ENCODE results near the gene MYADML2.
A peak's percentile ranks its signal among the peaks of the same experiment; 100 is the strongest.

The MYADML2 gene

GRCh38 chr17:81911969-81912368 is 35.1 kb downstream of the MYADML2 start:
- peak overlapping the region; percentile 64 for H3K27ac ChIP-seq
- TF ChIP-seq, protein P1, sequence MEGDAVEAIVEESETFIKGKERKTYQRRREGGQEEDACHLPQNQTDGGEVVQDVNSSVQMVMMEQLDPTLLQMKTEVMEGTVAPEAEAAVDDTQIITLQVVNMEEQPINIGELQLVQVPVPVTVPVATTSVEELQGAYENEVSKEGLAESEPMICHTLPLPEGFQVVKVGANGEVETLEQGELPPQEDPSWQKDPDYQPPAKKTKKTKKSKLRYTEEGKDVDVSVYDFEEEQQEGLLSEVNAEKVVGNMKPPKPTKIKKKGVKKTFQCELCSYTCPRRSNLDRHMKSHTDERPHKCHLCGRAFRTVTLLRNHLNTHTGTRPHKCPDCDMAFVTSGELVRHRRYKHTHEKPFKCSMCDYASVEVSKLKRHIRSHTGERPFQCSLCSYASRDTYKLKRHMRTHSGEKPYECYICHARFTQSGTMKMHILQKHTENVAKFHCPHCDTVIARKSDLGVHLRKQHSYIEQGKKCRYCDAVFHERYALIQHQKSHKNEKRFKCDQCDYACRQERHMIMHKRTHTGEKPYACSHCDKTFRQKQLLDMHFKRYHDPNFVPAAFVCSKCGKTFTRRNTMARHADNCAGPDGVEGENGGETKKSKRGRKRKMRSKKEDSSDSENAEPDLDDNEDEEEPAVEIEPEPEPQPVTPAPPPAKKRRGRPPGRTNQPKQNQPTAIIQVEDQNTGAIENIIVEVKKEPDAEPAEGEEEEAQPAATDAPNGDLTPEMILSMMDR (conservative IDR thresholded peaks at IDR 0.05): 0 out of 2 replicates have a peak, but pooled peaks have one; percentile 7

GRCh38 chr17:81911277-81911961 is 35.6 kb downstream of the MYADML2 start, which contains the start of gene PCYT2:
Gene PCYT2 (minus strand): TSS chr17:81911399. CDS start chr17:81911355, 44 bp downstream.
- peak within 1 kb of the TSS; percentile 86 for H3K27ac ChIP-seq
- TF ChIP-seq, protein P1 (conservative IDR thresholded peaks at IDR 0.05): peak; percentile 67

GRCh38 chr17:81910840-81911276 is 36.2 kb downstream of the MYADML2 start:
- TF ChIP-seq, protein P1 (conservative IDR thresholded peaks at IDR 0.05): no peak
- peak overlapping the region; percentile 86 for H3K27ac ChIP-seq

- peak overlapping the region; percentile 86 for H3K27ac ChIP-seq
- TF ChIP-seq, protein P1 (conservative IDR thresholded peaks at IDR 0.05): no peak
These were observed 36.8 kb downstream of the MYADML2 start for GRCh38 chr17:81909966-81910839.

DNA sequence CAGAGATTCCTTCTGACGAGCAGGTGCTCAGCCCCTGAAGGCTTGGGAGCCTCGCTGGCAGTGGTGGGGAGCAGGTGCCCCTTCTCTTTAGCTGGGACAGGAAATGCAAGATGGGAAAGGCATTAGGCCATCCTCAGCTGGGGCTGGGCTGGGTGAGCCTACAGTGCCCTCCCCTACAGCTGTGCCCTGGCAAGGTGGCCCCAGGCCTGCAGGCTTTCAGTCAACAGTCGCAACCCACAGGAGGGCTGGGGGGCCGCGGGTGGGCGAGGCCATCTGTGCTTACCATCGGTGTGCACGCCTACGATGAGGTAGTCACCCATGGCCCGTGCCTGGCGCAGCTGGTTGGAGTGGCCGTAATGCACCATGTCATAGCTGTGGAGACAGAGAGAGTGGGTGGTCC is 37.8 kb downstream of the MYADML2 start:
- peak overlapping the region; percentile 86 for H3K27ac ChIP-seq

GRCh38 chr17:81908793-81909192 is 38.2 kb downstream of the MYADML2 start:
- TF ChIP-seq, protein P1 (conservative IDR thresholded peaks at IDR 0.05): no peak
- H3K27ac ChIP-seq: peak overlapping the region; percentile 86; the same call in 1 of the 2 replicates

More for the DNA sequence above, 37.8 kb downstream of the MYADML2 start:
- TF ChIP-seq, protein P1 (conservative IDR thresholded peaks at IDR 0.05): no peak
